PC-9 (cell line): ENCODE measurements around the gene ENDOV. TPM values are rescaled to one million over a fixed set of nuclear protein-coding genes. Genes with fewer than 3 reads are reported as not detected.

ENCODE experiments used
- BruUV-seq: library from RNA; stranded (reverse); fragments of 400-500 nt; replicated peaks from 2 replicates; lab custom pipeline; 2021; lab: Mats Ljungman, UMichigan
- CTCF ChIA-PET: fragments of 300-600 bp; sonication (Branson Sonifier 250); formaldehyde crosslinking; loops from one replicate; lab custom pipeline; 2022; ENCODE audit warnings: antibody characterized with exemption; lab: Charles Lee
- POLR2A ChIA-PET: fragments of 300-600 bp; sonication (Branson Sonifier 250); formaldehyde crosslinking; loops from one replicate; lab custom pipeline; 2022; ENCODE audit warnings: antibody characterized with exemption; ENCODE audit not compliant: unreplicated experiment; lab: Charles Lee
- DNase-seq, 2 experiments: peaks; one replicate each; pipeline versions ENCODE4 v3.0.0 to v3.0.0-alpha.2; 2015 to 2022; ENCODE audit warnings: mixed read lengths in 1 of 2
- H2AFZ ChIP-seq: fragments of 200-600 bp; sonication (generic); 2 replicates; pipeline ENCODE4 v1.8.1; 2017; ENCODE audit warnings: antibody characterized with exemption
- H3F3A ChIP-seq: fragments of 200-600 bp; sonication (generic); 2 replicates; pipeline ENCODE4 v1.8.1; 2017; ENCODE audit warnings: antibody characterized with exemption, mild to moderate bottlenecking, low read depth; ENCODE audit not compliant: insufficient read depth
- H3K27ac ChIP-seq: fragments of 200-600 bp; sonication (generic); 2 replicates; pipeline ENCODE4 v1.6.1; 2016; ENCODE audit warnings: mixed run types
- H3K27me3 ChIP-seq: fragments of 200-600 bp; sonication (generic); 2 replicates; pipeline ENCODE4 v1.6.1; 2016; ENCODE audit warnings: low read depth, mixed run types; ENCODE audit not compliant: insufficient read depth
- H3K36me3 ChIP-seq: fragments of 200-600 bp; sonication (generic); 2 replicates; pipeline ENCODE4 v1.6.1; 2016; ENCODE audit warnings: low read depth, mixed run types
- H3K4me1 ChIP-seq: fragments of 200-600 bp; sonication (generic); replicated peaks from 2 replicates; pipeline ENCODE4 v1.6.1; 2016; ENCODE audit warnings: mixed run types; ENCODE audit not compliant: insufficient read depth
- H3K4me2 ChIP-seq: fragments of 200-600 bp; sonication (generic); 2 replicates; pipeline ENCODE4 v1.6.1; 2017; ENCODE audit warnings: mixed run types
- H3K4me3 ChIP-seq: fragments of 200-600 bp; sonication (generic); 2 replicates; pipeline ENCODE4 v1.6.1; 2016; ENCODE audit warnings: mixed run types
- H3K79me2 ChIP-seq: fragments of 200-600 bp; sonication (generic); 2 replicates; pipeline ENCODE4 v1.6.1; 2017; ENCODE audit warnings: low read depth, mixed run types
- H3K9me2 ChIP-seq: fragments of 200-600 bp; sonication (generic); 2 replicates; pipeline ENCODE4 v1.8.1; 2017; ENCODE audit warnings: mild to moderate bottlenecking; ENCODE audit not compliant: insufficient read depth
- H3K9me3 ChIP-seq: fragments of 200-600 bp; sonication (generic); 2 replicates; pipeline ENCODE4 v1.8.1; 2016; ENCODE audit warnings: low read depth; ENCODE audit not compliant: insufficient read depth
- H4K20me1 ChIP-seq: fragments of 200-600 bp; sonication (generic); 2 replicates; pipeline ENCODE4 v1.8.1; 2017; ENCODE audit not compliant: insufficient read depth
- CTCF ChIP-seq: fragments of 200-600 bp; sonication (generic); conservative IDR thresholded peaks from 2 replicates; pipeline ENCODE4 v1.6.1; 2017; ENCODE audit warnings: mixed run types, antibody characterized with exemption, mild to moderate bottlenecking, moderate library complexity
- EZH2 ChIP-seq: fragments of 200-600 bp; sonication (generic); IDR thresholded peaks from 2 replicates; pipeline ENCODE4 v1.8.0; 2017; ENCODE audit warnings: antibody characterized with exemption, low read depth
- intact Hi-C: fragments of 100-400 bp; cut with micrococcal nuclease; formaldehyde crosslinking; loops from one replicate; pipeline ENCODE4 v1.10.0; 2022; ENCODE audit not compliant: unreplicated experiment
- total RNA-seq: library from RNA; stranded (reverse); gene quantifications from 2 replicates; pipeline ENCODE4 v1.2.3, GENCODE V29; 2021

Gene ENDOV
- total RNA-seq, 1 experiment from 2014 or later: 50.3 TPM

- Histone ChIP-seq H3K9me3 (no peaks in the 10 kb centered on the region), H3K27ac (no peak overlapping the region), H3K27me3 (no peaks in the 10 kb centered on the region), H4K20me1 (no peaks in the 10 kb centered on the region), H3K4me2 (no peak overlapping the region), H3K4me3 (no peak overlapping the region), H2AFZ (no peak overlapping the region), H3K36me3 (no peaks in the 10 kb centered on the region), H3K79me2 (no peaks in the 10 kb centered on the region), H3K9me2 (no peaks in the 10 kb centered on the region), H3F3A (no peaks in the 10 kb centered on the region), H3K4me1 (no peaks in the 10 kb centered on the region)
- TF ChIP-seq EZH2 (no peak), CTCF (no peak)
- intact Hi-C loops: no loop called here
- ChIA-PET CTCF (interaction anchor here (0.5 kb wide), 1 partner anchor 410 kb away, joined by 4 read pairs; no protein-coding TSS in a partner anchor), POLR2A (no interaction called here)
- no peak for DNase-seq
- no TSS peak for BruUV-seq
These were observed 8.7 kb downstream of the ENDOV start for GRCh38 chr17:80423536-80424225.

- no peaks in the 10 kb centered on the region for H3F3A ChIP-seq
- no peaks in the 10 kb centered on the region for H3K9me2 ChIP-seq
- TF ChIP-seq CTCF (no peak), EZH2 (no peak)
- no peaks in the 10 kb centered on the region for H3K36me3 ChIP-seq
- BruUV-seq: no TSS peak
- H4K20me1 ChIP-seq: no peaks in the 10 kb centered on the region
- H3K27ac ChIP-seq: no peak overlapping the region
- intact Hi-C loops: no loop called here
- H3K79me2 ChIP-seq: no peaks in the 10 kb centered on the region
- ChIA-PET POLR2A (no interaction called here), CTCF (no interaction called here)
- no peak overlapping the region for H2AFZ ChIP-seq
- no peaks in the 10 kb centered on the region for H3K9me3 ChIP-seq
- H3K4me1 ChIP-seq: no peaks in the 10 kb centered on the region
- no peak overlapping the region for H3K4me3 ChIP-seq
- H3K27me3 ChIP-seq: no peaks in the 10 kb centered on the region
- DNase-seq: no peak
- H3K4me2 ChIP-seq: no peak overlapping the region
These were observed 9.3 kb downstream of the ENDOV start for GRCh38 chr17:80424261-80424660.

GRCh38 chr17:80424878-80425765 lies 10.2 kb downstream of the ENDOV start:
- no peaks in the 10 kb centered on the region for H3K27me3 ChIP-seq
- no peaks in the 10 kb centered on the region for H3K9me3 ChIP-seq
- H3F3A ChIP-seq: no peaks in the 10 kb centered on the region
- DNase-seq: no peak
- no peak overlapping the region for H3K4me2 ChIP-seq
- no TSS peak for BruUV-seq
- H3K79me2 ChIP-seq: no peaks in the 10 kb centered on the region
- intact Hi-C loops: loop anchor here (5.0 kb wide), 1 partner anchor 557 kb away; no protein-coding TSS in a partner anchor
- no peaks in the 10 kb centered on the region for H3K9me2 ChIP-seq
- no peaks in the 10 kb centered on the region for H3K4me1 ChIP-seq
- CTCF ChIA-PET: no interaction called here
- H3K27ac ChIP-seq: no peak overlapping the region
- POLR2A ChIA-PET: interaction anchor here (0.6 kb wide), 1 partner anchor 644 kb away, joined by 5 read pairs; no protein-coding TSS in a partner anchor
- no peak overlapping the region for H3K4me3 ChIP-seq
- no peaks in the 10 kb centered on the region for H3K36me3 ChIP-seq
- no peaks in the 10 kb centered on the region for H4K20me1 ChIP-seq
- H2AFZ ChIP-seq: no peak overlapping the region
- TF ChIP-seq CTCF (no peak), EZH2 (no peak)
